K562 (cell line): ENCODE data around the gene SBK1. TPM values are rescaled to one million over a fixed set of nuclear protein-coding genes. Genes with fewer than 3 reads are reported as not detected.

Experiments used
- ATAC-seq: fragments of 200-7000 bp; cut with Tn5 transposase; 3 replicates; pipeline ENCODE4 v1.9.1; 2020; ENCODE audit warnings: moderate library complexity
- BruUV-seq: library from RNA; stranded (reverse); fragments of 400-500 nt; replicated peaks from 2 replicates; lab custom pipeline; 2021; lab: Mats Ljungman, UMichigan
- CTCF ChIA-PET: fragments of 300-600 bp; formaldehyde crosslinking; extraction: SDS; loops from one replicate; lab custom pipeline; 2021; ENCODE audit warnings: low intra/inter-chr PET ratio; lab: Yijun Ruan, JAX
- POLR2A ChIA-PET: fragments of 300-600, 350-650 bp; sonication (Branson Sonifier 250); formaldehyde crosslinking; extraction: SDS; loops from one replicate; lab custom pipeline; 2021; ENCODE audit warnings: antibody characterized with exemption, inconsistent platforms; lab: Yijun Ruan, JAX
- DNase-seq, 4 experiments: peaks; one replicate each; pipeline versions ENCODE4 v3.0.0 to v3.0.0-alpha.2; 2011 to 2018; ENCODE audit warnings: low spot score in 3 of 4, mixed read lengths in 3 of 4; ENCODE audit errors: extremely low read depth in 1 of 4
- FAIRE-seq: peaks from 2 replicates; lab custom pipeline; 2011; peaks lifted over from hg19 to GRCh38; lab: Jason Lieb, UNC
- H2AFZ ChIP-seq: 2 replicates; pipeline ENCODE4 v1.6.0; 2011; ENCODE audit warnings: low read depth, low read length, control low read depth, inconsistent platforms
- H3K27ac ChIP-seq: fragments of 200-600 bp; 3 replicates; pipeline ENCODE4 v1.8.0; 2011; ENCODE audit warnings: low read depth, mild to moderate bottlenecking, control low read depth, inconsistent platforms, low read length, moderate library complexity, mixed read lengths; ENCODE audit errors: extremely low read depth
- H3K27me3 ChIP-seq, 2 experiments: fragments of 300-600 bp in 1 of 2; 2 replicates in 1 of 2; 3 replicates in 1 of 2; pipeline versions ENCODE4 v1.6.0 to v1.8.0; 2011; ENCODE audit warnings: inconsistent platforms in 2 of 2, low read length in 2 of 2, mild to moderate bottlenecking in 1 of 2, mixed read lengths in 1 of 2, moderate library complexity in 1 of 2; ENCODE audit not compliant: control insufficient read depth in 2 of 2, insufficient read depth in 2 of 2
- H3K36me3 ChIP-seq: fragments of 300-600 bp; 3 replicates; pipeline ENCODE4 v1.8.0; 2011; ENCODE audit warnings: mild to moderate bottlenecking, low read length, inconsistent platforms; ENCODE audit not compliant: control insufficient read depth, insufficient read depth
- H3K4me1 ChIP-seq, 2 experiments: fragments of 200-600 bp in 1 of 2; replicated peaks in 1 of 2; 2 replicates in 1 of 2; 3 replicates in 1 of 2; pipeline versions ENCODE4 v1.5.1 to v1.8.0; 2011; ENCODE audit warnings: inconsistent platforms in 2 of 2, low read length in 2 of 2, mild to moderate bottlenecking in 1 of 2, mixed read lengths in 1 of 2, moderate library complexity in 1 of 2; ENCODE audit not compliant: control insufficient read depth in 2 of 2, insufficient read depth in 2 of 2
- H3K4me2 ChIP-seq: 2 replicates; pipeline ENCODE4 v1.6.1; 2011; ENCODE audit warnings: low read length, control low read depth, inconsistent platforms, mixed read lengths; ENCODE audit not compliant: insufficient read depth
- H3K4me3 ChIP-seq: fragments of 200-600 bp; sonication (generic), shearing (Covaris generic); 2 replicates; pipeline ENCODE4 v1.5.1; 2016; ENCODE audit warnings: control low read depth, inconsistent platforms
- H3K79me2 ChIP-seq: fragments of 200-600 bp; 3 replicates; pipeline ENCODE4 v1.8.0; 2011; ENCODE audit warnings: low read length, inconsistent platforms; ENCODE audit not compliant: control insufficient read depth, insufficient read depth
- H3K9ac ChIP-seq, 2 experiments: 2 replicates each; pipeline versions ENCODE4 v1.6.0 to v1.6.1; 2011; ENCODE audit warnings: low read depth in 2 of 2, low read length in 2 of 2, control low read depth in 1 of 2, inconsistent platforms in 1 of 2, mild to moderate bottlenecking in 1 of 2, mixed read lengths in 1 of 2; ENCODE audit not compliant: insufficient read depth in 1 of 2
- H3K9me1 ChIP-seq: one replicate; pipeline ENCODE4 v1.6.0; 2011; ENCODE audit warnings: inconsistent platforms, mild to moderate bottlenecking, low read length, moderate library complexity; ENCODE audit not compliant: control insufficient read depth, insufficient read depth
- H3K9me3 ChIP-seq: replicated peaks from 2 replicates; pipeline ENCODE4 v1.5.1; 2011; ENCODE audit warnings: low read depth, low read length, inconsistent platforms; ENCODE audit not compliant: control insufficient read depth, insufficient read depth
- H4K20me1 ChIP-seq: replicated peaks from 2 replicates; pipeline ENCODE4 v1.6.1; 2011; ENCODE audit warnings: low read length, inconsistent platforms, mixed read lengths; ENCODE audit not compliant: control insufficient read depth, insufficient read depth
- CLOCK ChIP-seq: fragments of 250-450 bp; sonication (Bioruptor Pico); IDR thresholded peaks from 2 replicates; pipeline ENCODE4 v1.4.0; 2020; ENCODE audit warnings: mild to moderate bottlenecking, moderate library complexity, borderline replicate concordance
- DDX20 ChIP-seq: fragments of 450-650 bp; IDR thresholded peaks from 2 replicates; pipeline ENCODE4 v1.6.1; 2016; ENCODE audit warnings: missing genetic modification characterization, low read depth, mild to moderate bottlenecking, missing compliant biosample characterization, moderate library complexity
- FOXO4 ChIP-seq: fragments of 450-650 bp; formaldehyde crosslinking; IDR thresholded peaks from 2 replicates; pipeline ENCODE4 v1.4.0; 2020; ENCODE audit warnings: mild to moderate bottlenecking, moderate library complexity
- GATAD2A ChIP-seq: fragments of 450-650 bp; IDR thresholded peaks from 2 replicates; pipeline ENCODE4 v1.6.1; 2017
- ID3 ChIP-seq, 2 experiments: fragments of 250-450 bp in 1 of 2; fragments of 450-650 bp in 1 of 2; sonication (Bioruptor Pico) in 1 of 2; IDR thresholded peaks; 2 replicates each; pipeline versions ENCODE4 v1.6.1 to v1.8.0; 2016 to 2021; ENCODE audit warnings: mild to moderate bottlenecking in 2 of 2, moderate library complexity in 2 of 2, missing compliant biosample characterization in 1 of 2, missing genetic modification characterization in 1 of 2
- MCM2 ChIP-seq: fragments of 450-650 bp; IDR thresholded peaks from 2 replicates; pipeline ENCODE4 v1.6.1; 2017; ENCODE audit warnings: low read depth, mild to moderate bottlenecking
- MTF1 ChIP-seq: fragments of 250-450 bp; sonication (Bioruptor Pico); IDR thresholded peaks from 2 replicates; pipeline ENCODE4 v1.9.0; 2021; ENCODE audit warnings: moderate library complexity, mild to moderate bottlenecking, inconsistent platforms, borderline replicate concordance
- NFRKB ChIP-seq: fragments of 450-650 bp; IDR thresholded peaks from 2 replicates; pipeline ENCODE4 v1.6.1; 2016; ENCODE audit warnings: low read depth
- POU5F1 ChIP-seq: fragments of 150-350 bp; IDR thresholded peaks from 2 replicates; pipeline ENCODE4 v1.6.1; 2014; ENCODE audit warnings: borderline replicate concordance, low read length, low read depth, mild to moderate bottlenecking; ENCODE audit not compliant: partially characterized antibody
- PTBP1 ChIP-seq: fragments of 200-400 bp; formaldehyde crosslinking; IDR thresholded peaks from 2 replicates; pipeline ENCODE4 v1.6.1; 2017; ENCODE audit warnings: low read depth, low read length
- RAD51 ChIP-seq: fragments of 450-650 bp; IDR thresholded peaks from 2 replicates; pipeline ENCODE4 v1.7.1; 2016; ENCODE audit warnings: low read depth, mild to moderate bottlenecking, borderline replicate concordance
- SMARCE1 ChIP-seq: fragments of 450-650 bp; IDR thresholded peaks from 2 replicates; pipeline ENCODE4 v1.7.1; 2016; ENCODE audit warnings: mild to moderate bottlenecking
- THAP7 ChIP-seq: fragments of 250-450 bp; sonication (Bioruptor Pico); IDR thresholded peaks from 2 replicates; pipeline ENCODE4 v1.5.0; 2021
- ZNF766 ChIP-seq: fragments of 200-800 bp; sonication (Bioruptor generic); conservative IDR thresholded peaks from 2 replicates; pipeline ENCODE4 v1.6.1; 2016; ENCODE audit warnings: missing genetic modification characterization, missing compliant biosample characterization
- WGBS: fragments of 100-300 bp; shearing (Covaris generic); methylation state at CpG from one replicate; pipeline ENCODE4 v1.1.6; 2016; ENCODE audit warnings: low coverage, mixed read lengths; ENCODE audit not compliant: insufficient coverage; ENCODE audit errors: missing lambda C conversion rate; 5-methylcytosine and 5-hydroxymethylcytosine counted together
- in situ Hi-C: fragments of 300-500 bp; cut with MboI; formaldehyde crosslinking; loops from 4 replicates; pipeline ENCODE4 v1.15.0; 2018; ENCODE audit warnings: inconsistent platforms, mixed read lengths
- intact Hi-C: fragments of 100-400 bp; cut with micrococcal nuclease; formaldehyde crosslinking; loops from 2 replicates; pipeline ENCODE4 v1.14.2; 2022
- polyA plus RNA-seq, 8 experiments: library from polyadenylated mRNA; depleted of rRNA in 4 of 8; stranded (reverse) in 5 of 8; unstranded in 3 of 8; fragments of >200 nt; fragmentation: Nextera tagmentation in 2 of 8; fragmentation: Illumina TruSeq in 1 of 8; extraction: Ambion mirVana in 2 of 8; extraction: Trizol in 1 of 8; gene quantifications; 2 replicates each; pipeline versions ENCODE4 v1.2.1 to v1.2.3, GENCODE V29; 2011 to 2014; ENCODE audit warnings: inconsistent platforms in 1 of 8, missing spikeins in 1 of 8
- total RNA-seq, 7 experiments: library from RNA; depleted of rRNA in 6 of 7; stranded (reverse); fragments of >200 nt in 6 of 7; fragmentation: Illumina TruSeq in 2 of 7; extraction: Trizol in 2 of 7; gene quantifications; 2 replicates each; pipeline versions ENCODE4 v1.2.1 to v1.2.3, GENCODE V29; 2011 to 2021; ENCODE audit warnings: low replicate concordance in 1 of 7

SBK1 gene
- total and polyA plus RNA-seq, 9 of the 15 experiments (the other 6 are each of a cell fraction or from before 2014, with no cell fraction given) = 0.01 to 0.07 (median 0.03) TPM; not detected in 6

GRCh38 chr16:28290859-28291254 lies 1.5 kb upstream of the SBK1 start:
- 19% methylated on average over 10 of the region's 11 CpGs for WGBS
- POLR2A ChIA-PET = interaction anchor here (1.1 kb wide), 1 partner anchor 28 kb away, joined by 4 read pairs; no protein-coding TSS in a partner anchor
- CTCF ChIA-PET = no interaction called here
- no TSS peak for BruUV-seq
- Histone ChIP-seq H3K4me1 (peaks cover 4 to 14% of the 10 kb centered on the region in 2 experiments; a peak in 3 of 5 replicates), H3K9me3 (no peaks in the 10 kb centered on the region), H3K9ac (no peak overlapping the region), H2AFZ (no peak overlapping the region), H3K4me2 (no peak overlapping the region), H3K4me3 (no peak overlapping the region), H3K79me2 (no peaks in the 10 kb centered on the region), H3K9me1 (no peaks in the 10 kb centered on the region), H4K20me1 (peaks cover 11% of the 10 kb centered on the region; the same call in 1 of the 2 replicates), H3K27me3 (peaks cover 13 to 57% of the 10 kb centered on the region in 2 experiments; a peak in 4 of 5 replicates), H3K36me3 (no peaks in the 10 kb centered on the region), H3K27ac (no peak overlapping the region)
- intact Hi-C loops (no loop called here), in situ Hi-C loops (no loop called here)
- ATAC-seq (no peak), DNase-seq (no peak), FAIRE-seq (no peak)
- TF ChIP-seq RAD51 = no peak
- no peak for TF ChIP-seq CLOCK
- TF ChIP-seq PTBP1 = no peak
- TF ChIP-seq ID3 (CRISPR knock-in tag; IDR thresholded peaks at IDR 0.05) = no peak
- TF ChIP-seq ID3 (tag; IDR thresholded peaks at IDR 0.05) = no peak
- TF ChIP-seq POU5F1 = no peak
- no peak for TF ChIP-seq GATAD2A
- TF ChIP-seq NFRKB = no peak
- no peak for TF ChIP-seq THAP7 (CRISPR knock-in tag)
- TF ChIP-seq FOXO4 (CRISPR knock-in tag) = no peak
- no peak for TF ChIP-seq ZNF766 (CRISPR knock-in tag)
- no peak for TF ChIP-seq SMARCE1
- no peak for TF ChIP-seq MTF1 (CRISPR knock-in tag)
- no peak for TF ChIP-seq DDX20
- no peak for TF ChIP-seq MCM2
